ENCODE measurements around the gene ARMH1. TPM values are rescaled to one million over a fixed set of nuclear protein-coding genes. Genes with fewer than 3 reads are reported as not detected.
A peak's percentile ranks its signal among the peaks of the same experiment; 100 is the strongest.

ARMH1 gene
- total RNA-seq, 6 donors from 2014 or later, result 4.6 to 29.3 (median 13.0) TPM

DNA sequence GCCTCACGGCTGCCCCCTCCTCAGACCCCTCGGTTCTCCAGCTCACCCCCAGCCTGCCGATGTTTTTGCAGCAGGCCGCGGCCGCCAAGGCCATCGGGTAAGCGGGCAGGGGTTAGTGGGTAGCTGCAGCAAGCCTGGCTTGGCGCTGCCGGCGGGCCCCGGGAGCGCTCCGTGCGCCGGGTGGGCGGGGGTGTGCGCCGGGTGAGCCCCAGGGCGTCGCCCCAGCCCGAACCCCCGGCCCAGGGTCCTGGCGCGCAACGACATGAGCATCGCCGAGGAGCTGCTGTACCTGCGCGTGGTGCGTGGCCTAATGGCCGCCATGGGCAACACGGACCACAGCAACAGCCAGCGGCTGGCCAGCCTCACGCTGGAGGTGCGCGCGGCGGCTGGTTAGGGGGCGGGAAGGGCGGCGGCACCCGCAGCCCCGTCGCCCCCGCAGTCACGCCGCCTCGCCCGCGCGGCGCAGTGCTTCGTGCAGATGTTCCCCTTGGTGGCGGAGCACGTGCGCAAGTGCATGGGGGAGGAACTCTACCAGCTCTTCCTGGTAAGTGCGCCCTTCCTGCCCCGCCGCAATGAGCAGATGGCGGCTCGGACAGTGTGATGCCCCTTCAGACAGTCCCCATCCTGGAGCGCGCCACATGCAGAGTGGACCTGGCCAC, 49.9 kb downstream of the ARMH1 start:
- DNase-seq, result peak in 1 of 2 donors; percentile 82

DNA sequence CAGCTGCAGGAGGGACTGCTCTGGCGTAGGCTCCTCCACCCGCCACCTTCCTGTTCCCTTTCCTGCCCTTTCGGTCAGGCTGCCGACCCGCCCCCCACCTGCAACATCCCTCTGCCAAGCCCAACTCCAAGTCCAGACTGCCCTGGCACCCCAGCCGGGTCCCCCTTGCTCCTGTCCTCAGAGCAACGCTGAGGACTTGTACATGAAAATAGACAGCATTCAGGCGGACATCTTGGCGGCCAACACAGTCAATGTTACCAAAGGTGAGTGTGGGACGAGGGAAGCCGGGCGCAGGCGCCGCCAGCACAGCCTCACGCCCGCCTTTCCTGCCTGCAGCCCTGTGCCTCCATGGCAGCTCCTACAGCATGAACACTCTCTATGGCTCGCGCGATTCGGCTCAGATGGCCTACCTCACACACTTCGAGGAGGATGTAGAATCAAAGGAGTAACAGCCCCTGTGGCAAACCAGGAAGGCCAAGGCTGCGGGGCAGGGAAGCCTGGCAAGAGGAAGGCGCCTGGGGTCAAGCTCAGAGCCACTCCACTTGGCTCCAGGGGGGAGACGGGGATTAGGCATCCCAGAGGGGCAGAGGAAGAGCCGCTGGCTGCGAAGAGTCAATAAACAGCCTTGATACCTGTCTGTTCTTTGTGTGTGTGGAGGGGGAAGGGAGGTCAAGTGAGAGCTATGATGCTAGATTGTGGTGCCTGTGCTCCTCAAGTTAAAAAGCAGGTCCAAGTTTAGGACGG, 50.6 kb downstream of the ARMH1 start:
- peaks cover 7 to 39% (median 13%) of the 10 kb centered on the region in 4 donors for H3K4me1 ChIP-seq
- no peaks in the 10 kb centered on the region for H3K9me3 ChIP-seq
- TF ChIP-seq POLR2AphosphoS5 (IDR thresholded peaks at IDR 0.05), result no peak
- no peak for TF ChIP-seq EP300 (IDR thresholded peaks at IDR 0.05)
- TF ChIP-seq POLR2A (IDR thresholded peaks at IDR 0.05), result no peak
- TF ChIP-seq, protein P1, sequence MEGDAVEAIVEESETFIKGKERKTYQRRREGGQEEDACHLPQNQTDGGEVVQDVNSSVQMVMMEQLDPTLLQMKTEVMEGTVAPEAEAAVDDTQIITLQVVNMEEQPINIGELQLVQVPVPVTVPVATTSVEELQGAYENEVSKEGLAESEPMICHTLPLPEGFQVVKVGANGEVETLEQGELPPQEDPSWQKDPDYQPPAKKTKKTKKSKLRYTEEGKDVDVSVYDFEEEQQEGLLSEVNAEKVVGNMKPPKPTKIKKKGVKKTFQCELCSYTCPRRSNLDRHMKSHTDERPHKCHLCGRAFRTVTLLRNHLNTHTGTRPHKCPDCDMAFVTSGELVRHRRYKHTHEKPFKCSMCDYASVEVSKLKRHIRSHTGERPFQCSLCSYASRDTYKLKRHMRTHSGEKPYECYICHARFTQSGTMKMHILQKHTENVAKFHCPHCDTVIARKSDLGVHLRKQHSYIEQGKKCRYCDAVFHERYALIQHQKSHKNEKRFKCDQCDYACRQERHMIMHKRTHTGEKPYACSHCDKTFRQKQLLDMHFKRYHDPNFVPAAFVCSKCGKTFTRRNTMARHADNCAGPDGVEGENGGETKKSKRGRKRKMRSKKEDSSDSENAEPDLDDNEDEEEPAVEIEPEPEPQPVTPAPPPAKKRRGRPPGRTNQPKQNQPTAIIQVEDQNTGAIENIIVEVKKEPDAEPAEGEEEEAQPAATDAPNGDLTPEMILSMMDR (IDR thresholded peaks at IDR 0.05), result no peak
- no peak for ATAC-seq (ENCODE audit: low FRiP score in 2 of 2)
- no peaks in the 10 kb centered on the region for H3K36me3 ChIP-seq
- 69 to 83% methylated on average over 20 to 27 of the region's 27 CpGs for WGBS, 2 donors
- no peak overlapping the region for H3K27ac ChIP-seq
- peak in 1 of 2 donors; percentile 64 for DNase-seq
- no peak overlapping the region for H3K4me3 ChIP-seq
- no peaks in the 10 kb centered on the region for H3K27me3 ChIP-seq

More for the DNA sequence above, 49.9 kb downstream of the ARMH1 start:
- WGBS, 2 donors, result 88% methylated on average over 64 of the region's 64 CpGs; no CpG with 5 or more reads in 1 of the 2 donors
- H3K9me3 ChIP-seq, result no peaks in the 10 kb centered on the region
- TF ChIP-seq POLR2A (IDR thresholded peaks at IDR 0.05) (no peak), EP300 (IDR thresholded peaks at IDR 0.05) (no peak), POLR2AphosphoS5 (IDR thresholded peaks at IDR 0.05) (no peak)
- TF ChIP-seq, protein P1 (IDR thresholded peaks at IDR 0.05), result no peak
- H3K27me3 ChIP-seq, result no peaks in the 10 kb centered on the region
- H3K4me3 ChIP-seq, result peak overlapping the region in 1 of 4 donors; percentile 2
- H3K27ac ChIP-seq, result peak overlapping the region in 1 of 4 donors; percentile 26
- H3K36me3 ChIP-seq, result no peaks in the 10 kb centered on the region
- H3K4me1 ChIP-seq, result peaks cover 2 to 32% (median 8%) of the 10 kb centered on the region in 4 donors
- ATAC-seq (ENCODE audit: low FRiP score in 2 of 2), result no peak

DNA sequence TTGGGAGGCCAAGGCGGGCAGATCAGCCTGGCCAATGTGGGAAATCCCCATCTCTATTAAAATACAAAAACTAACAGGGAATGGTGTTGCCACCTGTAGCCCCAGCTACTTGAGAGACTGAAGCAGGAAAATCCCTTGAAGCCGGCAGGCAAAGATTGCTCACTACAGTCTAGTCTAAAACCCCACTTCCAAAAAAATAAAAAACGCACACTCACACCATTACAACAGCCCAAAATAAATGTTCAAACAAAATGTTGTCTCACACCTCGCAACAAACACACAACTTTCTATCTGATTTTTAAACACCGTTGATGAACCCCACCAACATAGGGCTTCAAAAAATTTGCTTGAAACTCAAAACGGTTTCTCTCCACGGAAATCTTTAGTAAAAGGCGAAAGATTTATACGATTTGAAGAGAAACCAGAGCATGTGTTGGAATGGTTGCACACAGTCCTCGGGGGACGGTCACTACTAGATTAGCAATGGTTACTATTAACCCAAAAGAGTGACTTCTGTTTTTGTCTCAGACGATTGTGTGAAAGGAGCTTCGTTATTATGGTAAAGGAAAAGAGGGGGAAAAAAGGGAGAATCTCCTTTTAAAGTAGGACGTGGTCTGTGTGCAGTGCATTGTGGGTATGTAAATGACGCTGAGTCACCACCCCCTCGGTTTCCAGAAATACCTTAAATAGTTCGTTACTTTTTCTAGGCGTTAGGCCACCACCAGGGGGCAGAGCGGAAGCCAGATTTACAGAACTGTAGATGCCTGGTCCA, 56.4 kb downstream of the ARMH1 start, which contains the start of gene RNU5D-1:
Gene RNU5D-1, minus strand, starts transcription at position 430 of the 772 bp plus-strand sequence.
- H3K4me1 ChIP-seq, result peaks cover 13 to 25% (median 15%) of the 10 kb centered on the region in 4 donors
- no peaks in the 10 kb centered on the region for H3K9me3 ChIP-seq
- H3K4me3 ChIP-seq, result peak within 1 kb of the TSS in 3 of 4 donors; percentile 9 to 34 (median 24)
- TF ChIP-seq POLR2AphosphoS5 (IDR thresholded peaks at IDR 0.05), result peak; percentile 84 to 99
- peak; percentile 71 to 97 (median 82) for TF ChIP-seq POLR2A (IDR thresholded peaks at IDR 0.05)
- TF ChIP-seq, protein P1 (IDR thresholded peaks at IDR 0.05), result peak; percentile 68 to 87 (median 78)
- TF ChIP-seq EP300 (IDR thresholded peaks at IDR 0.05), result peak in 1 of 4 donors; percentile 45
- peak within 1 kb of the TSS; percentile 86 to 89 (median 88) for H3K27ac ChIP-seq
- DNase-seq (peak in 1 of 2 donors; percentile 95), ATAC-seq (ENCODE audit: low FRiP score in 2 of 2) (peak; percentile 96)
- no peaks in the 10 kb centered on the region for H3K36me3 ChIP-seq
- no peaks in the 10 kb centered on the region for H3K27me3 ChIP-seq
- 1 to 2% methylated on average over 19 of the region's 19 CpGs for WGBS, 2 donors

DNA sequence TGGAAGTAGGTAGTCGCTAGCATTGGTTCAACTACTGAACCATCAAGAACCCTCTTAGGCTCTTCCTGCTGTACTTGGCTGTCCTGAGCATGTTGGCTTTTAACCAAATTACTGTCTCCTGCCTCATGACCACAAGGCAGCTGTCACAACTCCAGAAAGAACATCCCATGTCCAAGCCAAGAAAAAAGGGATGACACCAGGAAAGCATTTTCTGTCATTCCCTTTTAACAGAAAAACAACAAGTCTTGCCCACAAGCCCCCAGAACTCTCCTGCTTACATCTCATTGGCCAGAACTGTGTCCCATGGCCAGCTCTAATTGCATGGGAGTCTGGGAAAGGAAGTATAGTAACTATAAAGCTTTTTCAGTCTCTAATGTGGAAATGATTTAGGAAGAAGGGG, 58.9 kb downstream of the ARMH1 start:
- peak overlapping the region in 1 of 4 donors; percentile 32 for H3K27ac ChIP-seq

More for the DNA sequence above, 58.9 kb downstream of the ARMH1 start:
- Histone ChIP-seq H3K9me3 (no peaks in the 10 kb centered on the region), H3K36me3 (no peaks in the 10 kb centered on the region), H3K4me3 (no peak overlapping the region), H3K27me3 (no peaks in the 10 kb centered on the region), H3K4me1 (peaks cover 13 to 25% (median 15%) of the 10 kb centered on the region in 4 donors)
- no peak for DNase-seq
- ATAC-seq (ENCODE audit: low FRiP score in 2 of 2), result no peak
- TF ChIP-seq POLR2A (IDR thresholded peaks at IDR 0.05) (no peak), EP300 (IDR thresholded peaks at IDR 0.05) (no peak), POLR2AphosphoS5 (IDR thresholded peaks at IDR 0.05) (no peak)
- TF ChIP-seq, protein P1 (IDR thresholded peaks at IDR 0.05), result no peak
- 31 to 39% methylated on average over 1 of the region's 1 CpG for WGBS, 2 donors
